HG03280 (cell line): Measurements from ENCODE around the gene ST8SIA6.
"Not testable (repeated sequence)": the region's sequence is repeated elsewhere in the genome, so short reads cannot be mapped to it uniquely, and the experiment has no call there.

ENCODE experiments used
- ATAC-seq: cut with Tn5 transposase; IDR thresholded peaks from one replicate; pipeline ENCODE4 v1.9.1; 2021; ENCODE audit warnings: mild to moderate bottlenecking, moderate library complexity; ENCODE audit not compliant: unreplicated experiment

The ST8SIA6 gene

GRCh38 chr10:17427666-17428350 is 26.6 kb downstream of the ST8SIA6 start:
- no peak for ATAC-seq

DNA sequence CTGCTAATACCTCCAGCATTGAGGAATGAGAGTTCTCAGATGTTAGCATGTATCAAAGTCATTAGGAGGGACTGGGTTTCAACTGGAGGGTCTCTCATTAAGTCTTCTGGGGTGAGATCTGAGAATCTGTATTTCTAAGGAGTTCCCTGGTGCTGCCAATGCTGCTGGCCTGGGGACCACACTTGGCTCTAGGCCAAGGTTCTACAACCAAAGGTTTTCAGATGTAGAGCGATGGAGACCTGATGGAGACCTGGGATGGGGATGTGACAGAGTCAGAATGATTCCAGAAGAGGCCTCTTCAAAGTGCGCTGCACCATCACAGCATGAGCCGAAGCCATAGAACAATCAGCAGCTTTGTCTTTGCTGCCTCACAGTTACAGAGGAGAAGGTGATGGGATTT is 27.2 kb downstream of the ST8SIA6 start:
- no peak for ATAC-seq

DNA sequence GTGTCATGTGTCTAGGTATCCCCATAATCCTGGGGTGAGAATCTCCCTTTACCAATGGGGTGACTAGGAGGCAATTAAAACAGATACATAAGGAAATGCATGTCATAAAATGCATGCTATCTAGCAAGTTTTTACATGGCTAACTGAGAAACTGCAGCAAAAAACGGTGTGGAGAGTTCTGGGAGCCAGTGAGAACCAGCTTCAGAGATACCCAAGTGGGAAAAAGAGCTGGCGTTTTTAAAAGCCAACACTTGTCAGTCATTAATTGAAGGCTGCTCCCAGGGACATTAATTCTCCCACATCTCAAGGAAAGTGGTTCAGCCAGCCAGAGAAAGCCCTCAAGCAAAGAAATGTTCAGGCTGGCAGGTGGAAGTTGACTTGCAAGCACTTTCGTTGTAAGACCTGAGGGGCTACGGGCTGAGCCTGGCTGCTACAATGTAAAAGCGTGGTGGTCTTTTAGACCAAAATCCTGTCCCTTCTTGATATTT is 28.1 kb downstream of the ST8SIA6 start:
- no peak for ATAC-seq

DNA sequence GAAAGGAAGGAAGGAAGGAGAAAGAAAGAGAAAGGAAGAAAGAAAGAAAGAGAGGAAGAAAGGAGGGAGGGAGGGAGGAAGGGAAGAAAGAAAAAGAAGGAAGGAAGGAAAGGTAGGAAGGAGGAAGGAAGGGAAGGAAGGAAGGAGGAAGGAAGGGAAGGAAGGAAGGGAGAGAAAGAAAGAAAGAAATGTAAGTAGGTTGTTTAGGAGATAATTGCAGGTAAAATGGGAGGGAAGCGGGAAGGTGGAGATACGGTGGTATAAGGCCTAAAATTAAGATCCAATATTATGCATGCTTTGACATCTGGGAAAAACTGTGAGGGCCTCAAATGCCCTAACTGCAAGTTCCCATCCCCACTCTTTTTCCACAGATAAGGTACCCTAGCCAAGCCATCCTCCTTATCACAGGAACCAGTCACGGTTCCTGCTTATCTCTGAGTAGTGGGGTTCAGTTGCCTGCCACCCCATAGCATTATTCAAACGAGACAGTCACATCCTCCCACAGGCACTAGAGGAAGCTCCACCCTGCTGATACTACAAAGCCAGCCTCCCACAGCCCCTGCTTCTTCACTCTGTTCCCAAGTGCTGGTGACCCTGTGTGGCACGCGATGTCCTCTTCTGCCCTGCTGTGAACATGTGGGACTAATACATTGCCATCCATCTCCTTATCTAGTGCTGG is 28.7 kb downstream of the ST8SIA6 start:
- no peak for ATAC-seq

DNA sequence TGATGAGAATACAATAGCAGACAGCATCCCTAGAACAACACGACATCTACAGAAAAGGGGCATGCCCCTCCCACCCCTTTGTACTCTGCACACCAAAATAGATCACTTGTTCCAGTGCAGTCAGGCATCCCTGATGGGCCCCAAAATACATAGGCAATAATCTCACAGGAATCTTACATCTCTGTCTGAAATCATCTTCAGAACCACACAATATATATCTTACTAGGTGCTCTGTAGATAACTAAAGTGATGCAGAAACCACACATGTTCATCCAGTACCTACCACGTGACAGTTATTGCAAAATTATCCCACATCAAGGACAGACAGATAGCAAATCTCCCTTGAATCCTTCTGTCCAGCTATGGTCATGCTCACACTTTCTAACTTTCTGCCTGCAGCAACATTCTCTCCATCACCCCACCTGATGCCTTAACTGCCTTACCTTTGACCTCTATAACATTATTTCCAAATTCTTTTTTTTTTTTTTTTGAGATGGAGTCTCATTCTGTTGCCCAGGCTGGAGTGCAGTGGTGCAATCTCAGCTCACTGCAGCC is 30.7 kb downstream of the ST8SIA6 start:
- ATAC-seq: no peak

DNA sequence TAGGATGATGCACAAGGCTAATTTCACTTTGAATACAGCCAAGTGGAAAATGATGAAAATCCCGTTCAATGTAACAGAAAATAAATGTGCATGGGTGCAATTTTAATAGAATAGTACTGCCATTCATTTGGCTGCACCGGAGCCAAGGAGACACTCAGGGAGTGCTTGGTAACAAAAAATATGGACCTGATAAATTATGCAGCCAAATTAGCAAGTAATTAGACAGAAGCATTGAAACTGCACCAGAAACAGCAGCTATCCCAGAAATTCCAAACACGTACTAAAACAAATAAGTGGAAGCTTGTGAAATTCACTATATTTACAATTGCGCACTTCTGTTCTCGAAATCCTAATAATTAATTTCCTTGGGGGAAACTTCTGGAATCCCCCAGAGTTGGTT is 31.5 kb downstream of the ST8SIA6 start:
- no peak for ATAC-seq

- ATAC-seq: no peak
These were observed 36.1 kb downstream of the ST8SIA6 start for GRCh38 chr10:17418249-17418648.

DNA sequence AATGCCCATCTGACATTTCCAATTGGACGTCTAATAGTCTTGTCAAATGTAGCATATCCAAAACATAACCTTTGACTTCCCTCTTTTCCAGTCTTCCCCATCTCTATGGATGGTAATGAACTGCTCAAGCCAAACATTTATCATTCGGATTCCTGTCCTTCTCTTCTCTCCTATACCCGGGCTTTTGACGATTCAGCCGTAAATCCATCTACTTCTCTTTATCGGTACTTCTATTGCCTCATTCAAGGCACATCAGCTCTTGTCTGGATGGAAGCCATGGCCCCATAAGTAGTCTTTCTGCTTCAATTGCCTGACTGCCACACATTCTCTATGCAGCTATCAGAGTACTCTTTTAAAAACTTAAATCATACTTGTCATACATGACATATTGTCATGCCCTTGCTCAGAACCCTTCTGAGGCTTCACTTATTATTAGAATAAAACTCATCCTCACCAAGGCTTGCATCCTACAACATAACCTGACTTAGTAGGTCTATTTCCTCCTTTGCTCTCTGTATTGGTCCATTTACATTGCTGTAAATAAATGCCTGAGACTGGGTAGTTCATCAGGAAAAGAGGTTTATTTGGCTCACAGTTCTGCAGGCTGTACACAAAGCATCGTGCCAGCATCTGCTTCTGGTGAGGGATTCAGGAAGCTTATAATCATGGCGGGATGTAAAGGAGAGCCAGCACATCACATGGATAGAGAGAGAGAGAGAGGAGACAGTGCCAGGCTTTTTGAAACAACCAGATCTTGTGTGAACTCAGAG is 37.8 kb downstream of the ST8SIA6 start:
- no peak for ATAC-seq

DNA sequence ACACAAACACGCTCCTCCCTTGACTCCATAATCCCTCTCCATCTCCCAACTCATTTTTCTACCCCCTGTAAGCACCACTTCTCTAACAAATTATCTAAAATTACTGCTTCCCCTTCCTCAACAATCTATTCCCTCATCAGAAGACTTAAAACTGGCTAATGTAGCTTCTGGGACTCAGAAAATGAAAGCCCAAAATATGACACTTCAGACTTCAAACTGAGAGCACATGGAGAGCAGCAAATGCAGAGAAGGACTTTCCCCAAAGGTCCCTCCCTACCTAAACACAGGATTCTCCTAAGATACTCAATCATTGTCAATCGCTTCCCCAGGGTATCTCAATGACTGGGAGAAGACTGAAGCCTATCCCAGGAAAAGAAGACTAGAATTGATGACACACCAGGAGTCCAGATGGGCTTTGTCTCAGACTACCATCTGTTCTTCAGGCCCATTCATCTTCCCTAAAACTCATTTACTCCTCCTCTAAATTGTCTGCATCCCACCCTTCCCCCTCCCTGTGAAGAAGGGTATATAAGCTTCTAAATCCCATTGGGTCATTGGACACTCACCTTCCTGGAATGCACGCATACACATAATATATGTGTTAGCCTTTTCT is 39.2 kb downstream of the ST8SIA6 start:
- no peak for ATAC-seq

- no peak for ATAC-seq
These were observed 39.9 kb downstream of the ST8SIA6 start for GRCh38 chr10:17414484-17414883.

DNA sequence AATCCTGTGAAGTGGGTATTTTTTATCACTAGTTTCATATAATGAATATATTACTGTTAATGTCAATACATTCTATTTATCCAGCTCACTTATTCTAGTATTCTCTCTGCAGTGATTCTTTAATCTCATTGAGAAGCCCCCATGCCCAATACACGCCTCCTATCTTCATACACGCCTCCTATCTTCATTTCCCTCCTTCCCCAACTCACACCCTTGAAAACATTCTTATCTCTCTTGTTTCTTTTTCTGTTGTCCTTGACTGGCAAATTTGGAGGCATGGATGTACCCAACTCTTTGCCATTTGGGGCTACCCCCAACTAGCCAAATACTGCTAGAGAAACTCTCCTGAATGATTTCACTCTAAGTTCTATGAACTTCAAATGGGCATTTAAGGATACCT is 40.5 kb downstream of the ST8SIA6 start:
- ATAC-seq: no peak

GRCh38 chr10:17412323-17412722 is 42.1 kb downstream of the ST8SIA6 start:
- ATAC-seq: no peak

DNA sequence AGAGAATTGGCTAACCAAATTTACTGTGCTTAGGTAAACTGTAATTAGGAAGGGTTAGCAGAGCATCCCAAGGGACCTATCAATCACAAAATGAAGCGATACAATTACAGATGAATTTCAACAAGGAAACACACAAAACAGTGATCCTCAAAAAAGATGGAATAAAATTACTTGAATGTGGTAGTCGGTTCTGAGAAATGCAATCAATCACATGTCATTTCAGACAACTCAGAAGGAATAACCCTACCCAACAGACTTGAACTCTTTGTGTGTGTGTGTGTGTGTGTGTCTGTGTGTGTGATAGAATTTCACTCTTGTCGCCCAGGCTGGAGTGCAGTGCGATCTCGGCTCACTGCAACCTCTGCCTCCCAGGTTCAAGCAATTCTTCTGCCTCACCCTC is 43.5 kb downstream of the ST8SIA6 start:
- ATAC-seq: no peak

GRCh38 chr10:17409170-17409733 is 45.1 kb downstream of the ST8SIA6 start:
- ATAC-seq: no peak

GRCh38 chr10:17407047-17407446 is 47.3 kb downstream of the ST8SIA6 start:
- no peak for ATAC-seq

DNA sequence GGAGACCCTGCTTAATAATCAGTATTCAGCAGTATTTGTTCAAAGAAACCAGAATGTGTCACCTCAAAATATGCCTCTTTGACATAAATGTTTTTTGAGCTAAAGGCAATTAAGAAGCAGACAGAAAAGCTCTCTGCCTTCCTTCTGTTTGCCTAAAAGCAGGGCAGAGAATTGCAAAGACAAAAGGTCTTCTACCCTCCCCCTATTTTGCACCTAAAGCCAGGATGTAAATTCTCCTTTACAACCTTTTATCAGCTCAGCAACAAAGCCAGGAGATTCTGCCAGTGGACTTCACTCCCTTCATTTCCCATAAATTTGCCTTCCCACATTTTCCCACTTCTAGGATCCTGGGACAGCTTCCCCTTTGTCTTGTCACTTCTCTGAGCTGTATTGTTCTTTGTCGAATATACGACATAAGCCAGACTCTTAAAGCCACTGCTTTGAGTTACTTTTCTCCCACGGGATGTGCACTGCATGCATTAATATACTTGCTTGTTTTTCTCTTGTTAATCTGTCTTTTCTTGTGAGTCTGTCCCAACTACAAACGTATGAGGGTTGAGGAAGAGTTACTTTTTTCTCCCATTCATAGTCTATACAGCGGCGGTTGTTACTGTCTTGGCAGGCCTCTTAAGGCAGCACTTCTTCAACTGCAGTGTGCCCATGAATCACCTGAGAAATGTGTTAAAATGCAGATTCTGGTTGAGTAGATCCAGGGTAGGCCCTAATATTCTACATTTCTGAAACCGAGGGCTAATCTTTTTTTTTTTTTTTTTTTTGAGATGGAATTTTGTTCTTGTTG is 48.2 kb downstream of the ST8SIA6 start:
- ATAC-seq: no peak

- ATAC-seq: no peak
These were observed 51.2 kb downstream of the ST8SIA6 start for GRCh38 chr10:17403161-17403560.

GRCh38 chr10:17402040-17402439 is 52.4 kb downstream of the ST8SIA6 start:
- ATAC-seq: not testable (repeated sequence)

DNA sequence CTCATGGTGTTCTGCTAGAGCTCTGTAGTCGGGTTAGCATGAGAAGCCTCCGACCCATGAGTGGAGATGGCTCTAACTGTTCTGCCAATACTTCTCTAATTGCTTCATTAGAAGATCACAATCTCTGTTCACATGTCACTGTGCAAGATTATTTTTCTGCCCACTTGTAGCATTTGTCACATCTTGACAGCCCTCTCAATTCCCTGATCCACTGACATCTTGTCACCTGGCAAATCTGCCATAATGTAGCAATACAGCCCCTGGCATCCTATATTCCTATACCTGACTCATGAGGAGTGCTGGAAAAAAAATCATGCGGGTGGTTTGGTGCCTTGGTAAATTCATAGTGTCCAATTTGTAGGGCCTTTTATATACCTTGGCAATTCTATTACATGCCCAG is 58.4 kb downstream of the ST8SIA6 start:
- no peak for ATAC-seq

DNA sequence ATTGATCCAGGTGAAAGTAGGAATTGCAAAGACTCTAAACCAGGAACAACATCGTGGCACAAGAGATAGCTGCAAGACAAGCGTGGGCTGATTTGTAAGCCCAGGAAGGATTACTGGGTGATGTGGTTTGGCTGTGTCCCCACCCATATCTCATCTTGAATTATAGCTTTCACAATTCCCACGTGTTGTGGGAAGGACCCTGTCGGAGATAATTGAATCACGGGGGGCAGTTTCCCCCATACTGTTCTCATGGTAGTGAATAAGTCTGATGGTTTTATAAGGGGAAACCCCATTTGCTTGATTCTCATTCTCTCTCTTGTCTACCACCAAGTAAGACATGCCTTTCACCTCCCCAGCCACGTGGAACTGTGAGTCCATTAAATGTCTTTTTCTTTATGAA is 59.5 kb downstream of the ST8SIA6 start:
- ATAC-seq: no peak
